HCEC 1CT (cell line): ENCODE data around the gene MORN5.

Source experiments
- DNase-seq: peaks from one replicate; pipeline ENCODE4 v3.0.0-alpha.2; 2017

The MORN5 gene

GRCh38 chr9:122125158-122125508, 34.6 kb upstream of the MORN5 start:
- DNase-seq = peak; percentile 64

GRCh38 chr9:122125509-122126330, 34.0 kb upstream of the MORN5 start:
- no peak for DNase-seq

- DNase-seq = peak; percentile 25
Measured at GRCh38 chr9:122126331-122127261, 33.1 kb upstream of the MORN5 start.

GRCh38 chr9:122127396-122127798, 32.3 kb upstream of the MORN5 start:
- DNase-seq = no peak

GRCh38 chr9:122128007-122128968, 31.4 kb upstream of the MORN5 start:
- no peak for DNase-seq

- no peak for DNase-seq
Measured at GRCh38 chr9:122128969-122129343, 30.8 kb upstream of the MORN5 start.

- DNase-seq = no peak
Measured at GRCh38 chr9:122129969-122130368, 29.7 kb upstream of the MORN5 start.

- DNase-seq = no peak
Measured at GRCh38 chr9:122130837-122131236, 28.9 kb upstream of the MORN5 start.

GRCh38 chr9:122131401-122132001, 28.2 kb upstream of the MORN5 start:
- DNase-seq = no peak

- DNase-seq = no peak
Measured at GRCh38 chr9:122132539-122132938, 27.2 kb upstream of the MORN5 start.

GRCh38 chr9:122133263-122133983, 26.3 kb upstream of the MORN5 start:
- DNase-seq = no peak

- DNase-seq = no peak
Measured at GRCh38 chr9:122133984-122134535, 25.6 kb upstream of the MORN5 start.

- DNase-seq = no peak
Measured at GRCh38 chr9:122134822-122135528, 24.7 kb upstream of the MORN5 start.

- DNase-seq = no peak
Measured at GRCh38 chr9:122135529-122135859, 24.2 kb upstream of the MORN5 start.

GRCh38 chr9:122138560-122139268, 21.0 kb upstream of the MORN5 start:
- DNase-seq = no peak

GRCh38 chr9:122140368-122141193, 19.1 kb upstream of the MORN5 start:
- no peak for DNase-seq

GRCh38 chr9:122141671-122142070, 18.0 kb upstream of the MORN5 start:
- DNase-seq = no peak

- DNase-seq = no peak
Measured at GRCh38 chr9:122143296-122143695, 16.4 kb upstream of the MORN5 start.

- DNase-seq = no peak
Measured at GRCh38 chr9:122143876-122144405, 15.8 kb upstream of the MORN5 start.
